Naive thymus-derived CD4-positive, alpha-beta T cell (primary cell): ENCODE measurements around the gene TIGD4. TPM values are rescaled to one million over a fixed set of nuclear protein-coding genes. Genes with fewer than 3 reads are reported as not detected.

Experiments used
- ATAC-seq: fragments of 150-1000 bp; cut with Tn5 transposase; 2 replicates; pipeline ENCODE4 v1.10.0; 2021; ENCODE audit warnings: mild to moderate bottlenecking, moderate library complexity
- CTCF ChIA-PET: fragments of 350-600 bp; sonication (Branson Sonifier 250); formaldehyde crosslinking; loops from one replicate; lab custom pipeline; 2021; ENCODE audit warnings: antibody characterized with exemption; lab: Charles Lee
- POLR2A ChIA-PET: fragments of 350-600 bp; sonication (Branson Sonifier 250); formaldehyde crosslinking; loops from one replicate; lab custom pipeline; 2021; ENCODE audit warnings: antibody characterized with exemption, inconsistent platforms; lab: Charles Lee
- DNase-seq, 9 donors: peaks; one replicate each; pipeline versions ENCODE4 v3.0.0 to v3.0.0-alpha.2; 2020 to 2022; ENCODE audit warnings: mixed read lengths in 1 of 9
- H3K27ac ChIP-seq: one replicate; pipeline ENCODE4 v1.7.0; 2013; ENCODE audit warnings: mild to moderate bottlenecking, low read depth, low read length, moderate library complexity
- H3K27me3 ChIP-seq, 2 donors: one replicate each; pipeline ENCODE4 v1.7.0; 2013; ENCODE audit warnings: low read length in 2 of 2, mild to moderate bottlenecking in 2 of 2, moderate library complexity in 2 of 2; ENCODE audit not compliant: control insufficient read depth in 2 of 2, insufficient read depth in 2 of 2
- H3K36me3 ChIP-seq, 3 experiments: 1 replicate in 2 of 3; 2 replicates in 1 of 3; pipeline ENCODE4 v1.7.0; 2013; ENCODE audit warnings: low read length in 3 of 3, mild to moderate bottlenecking in 3 of 3, moderate library complexity in 1 of 3; ENCODE audit not compliant: insufficient read depth in 3 of 3, control insufficient read depth in 2 of 3
- H3K4me1 ChIP-seq, 2 donors: one replicate each; pipeline ENCODE4 v1.7.0; 2013; ENCODE audit warnings: low read length in 2 of 2, mild to moderate bottlenecking in 2 of 2, moderate library complexity in 1 of 2; ENCODE audit not compliant: control insufficient read depth in 2 of 2, insufficient read depth in 2 of 2
- H3K4me3 ChIP-seq: 2 replicates; pipeline ENCODE4 v1.7.0; 2013; ENCODE audit warnings: mild to moderate bottlenecking, low read length
- H3K9me3 ChIP-seq, 3 experiments: 1 replicate in 2 of 3; 2 replicates in 1 of 3; pipeline ENCODE4 v1.7.0; 2013; ENCODE audit warnings: low read length in 3 of 3; ENCODE audit not compliant: control insufficient read depth in 2 of 3
- H3K27ac Mint-ChIP-seq, 9 donors: one replicate each; pipeline ENCODE4 v1.8.0; 2020 to 2022; ENCODE audit warnings: mixed read lengths in 9 of 9, mild to moderate bottlenecking in 8 of 9, moderate library complexity in 5 of 9, inconsistent platforms in 2 of 9
- H3K27me3 Mint-ChIP-seq, 5 donors: one replicate each; pipeline ENCODE4 v1.8.0; 2021 to 2022; ENCODE audit warnings: mixed read lengths in 5 of 5, mild to moderate bottlenecking in 1 of 5
- H3K36me3 Mint-ChIP-seq, 5 donors: one replicate each; pipeline ENCODE4 v1.8.0; 2020 to 2022; ENCODE audit warnings: mixed read lengths in 5 of 5, mild to moderate bottlenecking in 3 of 5, inconsistent platforms in 1 of 5
- H3K4me1 Mint-ChIP-seq, 7 donors: one replicate each; pipeline ENCODE4 v1.8.0; 2020 to 2022; ENCODE audit warnings: mixed read lengths in 7 of 7, mild to moderate bottlenecking in 3 of 7, inconsistent platforms in 1 of 7
- H3K4me3 Mint-ChIP-seq, 10 donors: one replicate each; pipeline ENCODE4 v1.8.0; 2020 to 2022; ENCODE audit warnings: mild to moderate bottlenecking in 10 of 10, mixed read lengths in 10 of 10, moderate library complexity in 6 of 10, inconsistent platforms in 2 of 10
- H3K9me3 Mint-ChIP-seq, 11 donors: one replicate each; pipeline ENCODE4 v1.8.0; 2020 to 2022; ENCODE audit warnings: mixed read lengths in 11 of 11, mild to moderate bottlenecking in 4 of 11, inconsistent platforms in 1 of 11, moderate library complexity in 1 of 11
- intact Hi-C, 2 donors: fragments of 100-400 bp; cut with micrococcal nuclease; formaldehyde crosslinking; loops; one replicate each; pipeline ENCODE4 v1.15.1; 2023
- polyA plus RNA-seq, 2 donors: library from polyadenylated mRNA; unstranded; fragments of 300-500 nt; fragmentation: Illumina TruSeq; gene quantifications; one replicate each; pipeline ENCODE4 v1.2.3, GENCODE V29; 2021
- total RNA-seq, 6 experiments: library from RNA in 5 of 6; stranded (reverse) in 5 of 6; gene quantifications; 1 replicate in 5 of 6; 2 replicates in 1 of 6; pipeline ENCODE4 v1.2.3 and lab custom pipeline; 2021 to 2026

Gene TIGD4
- total and polyA plus RNA-seq, 7 experiments from 2014 or later = 0.13 to 0.19 (median 0.15) TPM; not detected in 4

- H3K36me3 ChIP-seq = peaks cover 0 to 5% (median 0%) of the 10 kb centered on the region in 3 experiments
- H3K9me3 ChIP-seq = peaks cover 0 to 26% (median 12%) of the 10 kb centered on the region in 3 experiments
- Mint-ChIP-seq H3K27ac (peak overlapping the region in 1 of 9 donors; percentile 28), H3K9me3 (peaks cover 14 to 68% (median 30%) of the 10 kb centered on the region in 11 donors), H3K36me3 (peaks cover 31 to 60% (median 49%) of the 10 kb centered on the region in 5 donors), H3K27me3 (no peaks in the 10 kb centered on the region), H3K4me1 (peaks cover 13 to 29% (median 18%) of the 10 kb centered on the region in 7 donors), H3K4me3 (no peak overlapping the region)
- DNase-seq = no peak
- ATAC-seq = no peak
- ChIA-PET CTCF (no interaction called here), POLR2A (no interaction called here)
- H3K27ac ChIP-seq = no peak overlapping the region
- no peak overlapping the region for H3K4me3 ChIP-seq
- H3K4me1 ChIP-seq = peaks cover 0 to 7% of the 10 kb centered on the region in 2 donors
- intact Hi-C loops = no loop called here
- no peaks in the 10 kb centered on the region for H3K27me3 ChIP-seq
Measured at GRCh38 chr4:152819026-152819645, 39.6 kb upstream of the TIGD4 start.

- Histone ChIP-seq H3K9me3 (peaks cover 0 to 30% (median 17%) of the 10 kb centered on the region in 3 experiments), H3K27ac (no peak overlapping the region), H3K4me3 (no peak overlapping the region), H3K36me3 (peaks cover 0 to 5% (median 0%) of the 10 kb centered on the region in 3 experiments), H3K27me3 (no peaks in the 10 kb centered on the region), H3K4me1 (peaks cover 0 to 7% of the 10 kb centered on the region in 2 donors)
- DNase-seq (no peak), ATAC-seq (no peak)
- peaks cover 22 to 77% (median 37%) of the 10 kb centered on the region in 11 donors for H3K9me3 Mint-ChIP-seq
- POLR2A ChIA-PET = no interaction called here
- H3K4me1 Mint-ChIP-seq = peaks cover 13 to 25% (median 21%) of the 10 kb centered on the region in 7 donors
- H3K4me3 Mint-ChIP-seq = peak overlapping the region in 6 of 10 donors; percentile 2 to 44 (median 12)
- H3K27ac Mint-ChIP-seq = peak overlapping the region in 5 of 9 donors; percentile 4 to 75 (median 22)
- intact Hi-C loops = no loop called here
- peaks cover 43 to 69% (median 66%) of the 10 kb centered on the region in 5 donors for H3K36me3 Mint-ChIP-seq
- H3K27me3 Mint-ChIP-seq = no peaks in the 10 kb centered on the region
- CTCF ChIA-PET = interaction anchor here (0.6 kb wide), 1 partner anchor 15 kb away, joined by 4 read pairs; no protein-coding TSS in a partner anchor
Measured at GRCh38 chr4:152817331-152817730, 37.8 kb upstream of the TIGD4 start.

GRCh38 chr4:152815078-152815477 is 35.5 kb upstream of the TIGD4 start:
- Histone ChIP-seq H3K36me3 (peaks cover 0 to 5% (median 0%) of the 10 kb centered on the region in 3 experiments), H3K4me3 (no peak overlapping the region), H3K27me3 (no peaks in the 10 kb centered on the region), H3K27ac (no peak overlapping the region), H3K9me3 (peaks cover 0 to 30% (median 17%) of the 10 kb centered on the region in 3 experiments), H3K4me1 (peaks cover 0 to 7% of the 10 kb centered on the region in 2 donors)
- Mint-ChIP-seq H3K4me3 (peak overlapping the region in 1 of 10 donors; percentile 4), H3K27ac (peak overlapping the region in 1 of 9 donors; percentile 26), H3K36me3 (peaks cover 48 to 83% (median 76%) of the 10 kb centered on the region in 5 donors), H3K4me1 (peaks cover 13 to 25% (median 20%) of the 10 kb centered on the region in 7 donors), H3K9me3 (peaks cover 22 to 75% (median 42%) of the 10 kb centered on the region in 11 donors), H3K27me3 (no peaks in the 10 kb centered on the region)
- CTCF ChIA-PET = no interaction called here
- POLR2A ChIA-PET = interaction anchor here (0.6 kb wide), 1 partner anchor 20 kb away, joined by 3 read pairs; no protein-coding TSS in a partner anchor
- ATAC-seq (no peak), DNase-seq (no peak)
- intact Hi-C loops = no loop called here

- Mint-ChIP-seq H3K27ac (no peak overlapping the region), H3K36me3 (peaks cover 30 to 83% (median 69%) of the 10 kb centered on the region in 5 donors), H3K4me3 (no peak overlapping the region), H3K9me3 (peaks cover 16 to 51% (median 30%) of the 10 kb centered on the region in 11 donors), H3K27me3 (no peaks in the 10 kb centered on the region), H3K4me1 (peaks cover 4 to 22% (median 10%) of the 10 kb centered on the region in 7 donors)
- Histone ChIP-seq H3K4me3 (no peak overlapping the region), H3K36me3 (peaks cover 0 to 5% (median 0%) of the 10 kb centered on the region in 3 experiments), H3K9me3 (peaks cover 0 to 18% (median 11%) of the 10 kb centered on the region in 3 experiments), H3K27me3 (no peaks in the 10 kb centered on the region), H3K4me1 (no peaks in the 10 kb centered on the region), H3K27ac (no peak overlapping the region)
- CTCF ChIA-PET = interaction anchor here (0.6 kb wide), 1 partner anchor 31 kb away, joined by 3 read pairs; no protein-coding TSS in a partner anchor
- intact Hi-C loops = no loop called here
- no peak for ATAC-seq
- POLR2A ChIA-PET = interaction anchor here (0.8 kb wide), 1 partner anchor 32 kb away, joined by 4 read pairs; no protein-coding TSS in a partner anchor
- DNase-seq = no peak
Measured at GRCh38 chr4:152810715-152811287, 31.3 kb upstream of the TIGD4 start.

GRCh38 chr4:152808670-152809069 is 29.1 kb upstream of the TIGD4 start:
- Histone ChIP-seq H3K4me1 (no peaks in the 10 kb centered on the region), H3K27me3 (no peaks in the 10 kb centered on the region), H3K36me3 (no peaks in the 10 kb centered on the region), H3K9me3 (peaks cover 0 to 5% (median 0%) of the 10 kb centered on the region in 3 experiments), H3K4me3 (no peak overlapping the region), H3K27ac (no peak overlapping the region)
- DNase-seq (no peak), ATAC-seq (no peak)
- ChIA-PET CTCF (interaction anchor here (1.4 kb wide), 1 partner anchor 9 kb away, joined by 4 read pairs; no protein-coding TSS in a partner anchor), POLR2A (no interaction called here)
- H3K27me3 Mint-ChIP-seq = no peaks in the 10 kb centered on the region
- H3K36me3 Mint-ChIP-seq = peaks cover 13 to 62% (median 49%) of the 10 kb centered on the region in 5 donors
- intact Hi-C loops = no loop called here
- peaks cover 7 to 30% (median 14%) of the 10 kb centered on the region in 11 donors for H3K9me3 Mint-ChIP-seq
- H3K4me1 Mint-ChIP-seq = peaks cover 4 to 22% (median 10%) of the 10 kb centered on the region in 7 donors
- H3K4me3 Mint-ChIP-seq = no peak overlapping the region
- no peak overlapping the region for H3K27ac Mint-ChIP-seq

- Mint-ChIP-seq H3K9me3 (peaks cover under 1 to 17% (median 7%) of the 10 kb centered on the region in 11 donors), H3K4me3 (peak overlapping the region in 1 of 10 donors; percentile 52), H3K4me1 (peaks cover 4 to 24% (median 10%) of the 10 kb centered on the region in 7 donors), H3K27me3 (no peaks in the 10 kb centered on the region), H3K36me3 (peaks cover 6 to 52% (median 40%) of the 10 kb centered on the region in 5 donors), H3K27ac (peak overlapping the region in 1 of 9 donors; percentile 58)
- POLR2A ChIA-PET = no interaction called here
- H3K4me1 ChIP-seq = no peaks in the 10 kb centered on the region
- CTCF ChIA-PET = interaction anchor here (0.7 kb wide), 1 partner anchor 28 kb away, joined by 3 read pairs; no protein-coding TSS in a partner anchor
- no peak overlapping the region for H3K27ac ChIP-seq
- H3K4me3 ChIP-seq = no peak overlapping the region
- no peaks in the 10 kb centered on the region for H3K36me3 ChIP-seq
- intact Hi-C loops = loop anchor here in 1 of 2 donors (2.0 kb wide), 1 partner anchor 21 kb away; no protein-coding TSS in a partner anchor
- no peaks in the 10 kb centered on the region for H3K27me3 ChIP-seq
- ATAC-seq (no peak), DNase-seq (no peak)
- no peaks in the 10 kb centered on the region for H3K9me3 ChIP-seq
Measured at GRCh38 chr4:152807294-152807829, 27.8 kb upstream of the TIGD4 start.
